Measurements from ENCODE around the gene CEP55.

GRCh38 chr10:93481637-93482144 lies 14.7 kb upstream of the CEP55 start:
- TF ChIP-seq CTCF (conservative IDR thresholded peaks at IDR 0.05) (no peak), ZFX (IDR thresholded peaks at IDR 0.05) (no peak)
